Measurements from ENCODE around the gene MGAT3. TPM values are rescaled to one million over a fixed set of nuclear protein-coding genes. Genes with fewer than 3 reads are reported as not detected.

The MGAT3 gene
- polyA plus RNA-seq, 3 donors: 0.03 TPM; not detected in 2

GRCh38 chr22:39515266-39516050 lies 58.6 kb downstream of the MGAT3 start:
- Histone ChIP-seq H3K9me3 (replicated peaks in 1 of 2; ENCODE audit: control insufficient read depth in 1 of 2, insufficient read depth in 1 of 2, low read length in 2 of 2) (no peaks in the 10 kb centered on the region), H3K4me2 (replicated peaks; ENCODE audit: extremely low read depth, low read length, poor library complexity, severe bottlenecking) (no peak overlapping the region), H3K36me3 (replicated peaks in 1 of 2; ENCODE audit: control insufficient read depth in 1 of 2, insufficient read depth in 2 of 2, low read length in 2 of 2) (peaks cover 61 to 71% of the 10 kb centered on the region in 2 donors), H4K20me1 (ENCODE audit: insufficient read depth, low read length) (peaks cover 27% of the 10 kb centered on the region), H3K9ac (ENCODE audit: insufficient read depth, low read length, poor library complexity, severe bottlenecking) (no peak overlapping the region), H3K4me1 (ENCODE audit: control insufficient read depth in 1 of 2, insufficient read depth in 2 of 2, low read length in 2 of 2) (peaks cover 18 to 23% of the 10 kb centered on the region in 2 donors), H2AFZ (ENCODE audit: insufficient read depth, low read depth, low read length, poor library complexity, severe bottlenecking) (no peak overlapping the region), H3K4me3 (replicated peaks in 1 of 3; ENCODE audit: low read depth in 2 of 3, low read length in 3 of 3) (no peak overlapping the region), H3K27me3 (ENCODE audit: control insufficient read depth in 2 of 2, insufficient read depth in 2 of 2, low read length in 2 of 2) (no peaks in the 10 kb centered on the region), H3K79me2 (ENCODE audit: insufficient read depth, low read length) (peaks cover 50% of the 10 kb centered on the region), H3K27ac (ENCODE audit: low read depth in 1 of 2, low read length in 2 of 2) (no peak overlapping the region)
- Mint-ChIP-seq H3K27me3 (ENCODE audit: low read depth in 3 of 3) (peaks cover 0 to 1% (median 0%) of the 10 kb centered on the region in 3 donors), H3K27ac (no peak overlapping the region), H3K9me3 (no peaks in the 10 kb centered on the region), H3K4me3 (no peak overlapping the region), H3K4me1 (peaks cover 22% of the 10 kb centered on the region), H3K36me3 (peaks cover 62 to 69% of the 10 kb centered on the region in 2 donors)
- 72% methylated on average over 2 of the region's 12 CpGs for WGBS (ENCODE audit: insufficient coverage)
- TF ChIP-seq CTCF (IDR thresholded peaks at IDR 0.05): no peak
- DNase-seq: no peak
- intact Hi-C loops (cut with micrococcal nuclease): no loop called here

- H3K36me3 Mint-ChIP-seq: peaks cover 56 to 67% of the 10 kb centered on the region in 2 donors
- H3K9me3 ChIP-seq (replicated peaks in 1 of 2; ENCODE audit: control insufficient read depth in 1 of 2, insufficient read depth in 1 of 2, low read length in 2 of 2): no peaks in the 10 kb centered on the region
- H3K4me1 ChIP-seq (ENCODE audit: control insufficient read depth in 1 of 2, insufficient read depth in 2 of 2, low read length in 2 of 2): peaks cover 32 to 38% of the 10 kb centered on the region in 2 donors
- H3K4me2 ChIP-seq (replicated peaks; ENCODE audit: extremely low read depth, low read length, poor library complexity, severe bottlenecking): no peak overlapping the region
- H3K27me3 ChIP-seq (ENCODE audit: control insufficient read depth in 2 of 2, insufficient read depth in 2 of 2, low read length in 2 of 2): no peaks in the 10 kb centered on the region
- H3K4me1 Mint-ChIP-seq: peaks cover 36% of the 10 kb centered on the region
- peaks cover 0 to 8% (median 0%) of the 10 kb centered on the region in 3 donors for H3K27me3 Mint-ChIP-seq (ENCODE audit: low read depth in 3 of 3)
- H2AFZ ChIP-seq (ENCODE audit: insufficient read depth, low read depth, low read length, poor library complexity, severe bottlenecking): no peak overlapping the region
- TF ChIP-seq CTCF (IDR thresholded peaks at IDR 0.05): no peak
- no peak for DNase-seq
- H3K36me3 ChIP-seq (replicated peaks in 1 of 2; ENCODE audit: control insufficient read depth in 1 of 2, insufficient read depth in 2 of 2, low read length in 2 of 2): peaks cover 53 to 64% of the 10 kb centered on the region in 2 donors
- 100% methylated on average over 2 of the region's 3 CpGs for WGBS (ENCODE audit: insufficient coverage)
- peaks cover 39% of the 10 kb centered on the region for H4K20me1 ChIP-seq (ENCODE audit: insufficient read depth, low read length)
- H3K4me3 ChIP-seq (replicated peaks in 1 of 3; ENCODE audit: low read depth in 2 of 3, low read length in 3 of 3): no peak overlapping the region
- H3K4me3 Mint-ChIP-seq: no peak overlapping the region
- peaks cover 61% of the 10 kb centered on the region for H3K79me2 ChIP-seq (ENCODE audit: insufficient read depth, low read length)
- intact Hi-C loops (cut with micrococcal nuclease): no loop called here
- H3K9ac ChIP-seq (ENCODE audit: insufficient read depth, low read length, poor library complexity, severe bottlenecking): no peak overlapping the region
- H3K27ac Mint-ChIP-seq: peak overlapping the region in 1 of 7 donors; percentile 60
- no peaks in the 10 kb centered on the region for H3K9me3 Mint-ChIP-seq
- no peak overlapping the region for H3K27ac ChIP-seq (ENCODE audit: low read depth in 1 of 2, low read length in 2 of 2)
Measured at GRCh38 chr22:39517470-39517869, 60.7 kb downstream of the MGAT3 start.
